Heart left ventricle (tissue), 13 donors: ENCODE results near the gene KPNA4.

ENCODE experiments used
- POLR2A ChIP-seq, 2 donors: fragments of 450-650 bp; IDR thresholded peaks; one replicate each; pipeline ENCODE4 v1.6.1; 2017; ENCODE audit warnings: antibody characterized with exemption in 2 of 2, mild to moderate bottlenecking in 2 of 2, moderate library complexity in 2 of 2
- TF ChIP-seq, protein P1 (sequence below), 12 donors: fragments of 200-600 bp; sonication (generic) in 4 of 12; IDR thresholded peaks; one replicate each; pipeline versions ENCODE4 v1.5.0 to v1.8.0; 2018 to 2022; ENCODE audit warnings: antibody characterized with exemption in 12 of 12, mild to moderate bottlenecking in 5 of 12
- donor health status: ischemic (EF 13 %, LVEDD 7.1; RV severe dilation, severe dysfunction).
- donor health status: DM: no; HTN: yes; CAD: no.
- donor health status: DM: no; HTN: no; CAD: no.
- donor health status: ischemic (EF 25% LVEDD 6.9; RV normal size, moderate dysfunction).
- donor health status: ischemic (EF 25% LVEDD 5.7; RV mildly dilated, moderate dysfunction).
- donor health status: ischemic (EF 35%, LVEDD 5.7; RV mildly dilated, moderate dysfunction).
- donor health status: nonischemic (EF 11% LVEDD 7.7; RV severe dilation, severe dysfunction).
- donor health status: DM: yes; HTN: yes; CAD: no.
- donor health status: PGD.
- donor health status: ischemic (EF 29% LVEDD 5.4; RV normal size, mild dysfunction).
- donor health status: nonischemic (EF 23%, LVEDD 6.1; RV moderate dilation, normal function).

DNA sequence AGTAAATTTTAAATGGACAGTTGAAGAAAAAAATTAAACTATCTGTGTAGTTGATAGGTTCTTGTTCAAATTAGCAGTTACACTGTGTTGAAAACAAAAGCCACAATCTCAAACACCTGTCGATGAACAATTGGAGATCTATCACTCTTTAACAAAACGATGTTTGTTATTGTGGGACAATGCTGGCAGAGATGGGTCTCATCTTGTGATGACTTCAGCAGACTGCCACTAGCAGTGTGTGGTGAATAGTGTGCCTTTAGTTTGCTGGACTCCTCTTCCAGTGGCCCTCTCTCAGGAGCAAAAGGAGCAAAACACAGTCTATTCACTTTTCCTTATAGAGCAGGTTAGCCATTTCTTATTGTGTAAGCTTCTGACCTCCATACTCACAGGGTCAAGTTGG is 101.0 kb downstream of the KPNA4 start:
- TF ChIP-seq, protein P1, sequence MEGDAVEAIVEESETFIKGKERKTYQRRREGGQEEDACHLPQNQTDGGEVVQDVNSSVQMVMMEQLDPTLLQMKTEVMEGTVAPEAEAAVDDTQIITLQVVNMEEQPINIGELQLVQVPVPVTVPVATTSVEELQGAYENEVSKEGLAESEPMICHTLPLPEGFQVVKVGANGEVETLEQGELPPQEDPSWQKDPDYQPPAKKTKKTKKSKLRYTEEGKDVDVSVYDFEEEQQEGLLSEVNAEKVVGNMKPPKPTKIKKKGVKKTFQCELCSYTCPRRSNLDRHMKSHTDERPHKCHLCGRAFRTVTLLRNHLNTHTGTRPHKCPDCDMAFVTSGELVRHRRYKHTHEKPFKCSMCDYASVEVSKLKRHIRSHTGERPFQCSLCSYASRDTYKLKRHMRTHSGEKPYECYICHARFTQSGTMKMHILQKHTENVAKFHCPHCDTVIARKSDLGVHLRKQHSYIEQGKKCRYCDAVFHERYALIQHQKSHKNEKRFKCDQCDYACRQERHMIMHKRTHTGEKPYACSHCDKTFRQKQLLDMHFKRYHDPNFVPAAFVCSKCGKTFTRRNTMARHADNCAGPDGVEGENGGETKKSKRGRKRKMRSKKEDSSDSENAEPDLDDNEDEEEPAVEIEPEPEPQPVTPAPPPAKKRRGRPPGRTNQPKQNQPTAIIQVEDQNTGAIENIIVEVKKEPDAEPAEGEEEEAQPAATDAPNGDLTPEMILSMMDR (IDR thresholded peaks at IDR 0.05): no peak
- TF ChIP-seq POLR2A (IDR thresholded peaks at IDR 0.05): no peak
